DND-41 (cell line): ENCODE data around the gene EIF2S2.

ENCODE experiments used
- EZH2 ChIP-seq: IDR thresholded peaks from 3 replicates; pipeline ENCODE4 v1.6.1; 2012; ENCODE audit warnings: borderline replicate concordance, low read depth, mild to moderate bottlenecking, moderate library complexity, low read length, inconsistent platforms; ENCODE audit not compliant: severe bottlenecking
- TF ChIP-seq, protein P1 (sequence below): IDR thresholded peaks from 2 replicates; pipeline ENCODE4 v1.5.1; 2012; ENCODE audit warnings: borderline replicate concordance, low read length, moderate library complexity, mild to moderate bottlenecking; ENCODE audit not compliant: poor library complexity, severe bottlenecking; ENCODE audit errors: extremely low read depth

DNA sequence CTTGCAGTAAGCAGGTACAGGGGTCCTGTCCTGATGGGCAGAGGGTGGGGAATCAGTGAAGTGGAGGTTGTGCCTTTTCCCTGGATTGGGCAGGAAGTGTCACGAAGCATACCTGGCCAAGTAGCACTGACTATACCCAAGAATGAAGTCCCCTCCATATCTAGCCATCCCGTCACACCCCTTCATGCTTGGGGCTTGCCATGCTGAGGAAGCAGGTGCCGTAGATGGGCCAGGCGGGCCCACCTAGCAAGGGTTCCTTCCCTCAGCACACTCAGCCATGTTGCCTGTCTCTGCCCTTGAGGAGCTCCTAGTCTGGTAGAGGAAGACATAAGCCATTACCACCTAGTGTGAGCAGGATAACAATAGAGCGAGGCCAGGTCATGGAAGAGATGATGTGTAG, 33.5 kb downstream of the EIF2S2 start:
- TF ChIP-seq, protein P1, sequence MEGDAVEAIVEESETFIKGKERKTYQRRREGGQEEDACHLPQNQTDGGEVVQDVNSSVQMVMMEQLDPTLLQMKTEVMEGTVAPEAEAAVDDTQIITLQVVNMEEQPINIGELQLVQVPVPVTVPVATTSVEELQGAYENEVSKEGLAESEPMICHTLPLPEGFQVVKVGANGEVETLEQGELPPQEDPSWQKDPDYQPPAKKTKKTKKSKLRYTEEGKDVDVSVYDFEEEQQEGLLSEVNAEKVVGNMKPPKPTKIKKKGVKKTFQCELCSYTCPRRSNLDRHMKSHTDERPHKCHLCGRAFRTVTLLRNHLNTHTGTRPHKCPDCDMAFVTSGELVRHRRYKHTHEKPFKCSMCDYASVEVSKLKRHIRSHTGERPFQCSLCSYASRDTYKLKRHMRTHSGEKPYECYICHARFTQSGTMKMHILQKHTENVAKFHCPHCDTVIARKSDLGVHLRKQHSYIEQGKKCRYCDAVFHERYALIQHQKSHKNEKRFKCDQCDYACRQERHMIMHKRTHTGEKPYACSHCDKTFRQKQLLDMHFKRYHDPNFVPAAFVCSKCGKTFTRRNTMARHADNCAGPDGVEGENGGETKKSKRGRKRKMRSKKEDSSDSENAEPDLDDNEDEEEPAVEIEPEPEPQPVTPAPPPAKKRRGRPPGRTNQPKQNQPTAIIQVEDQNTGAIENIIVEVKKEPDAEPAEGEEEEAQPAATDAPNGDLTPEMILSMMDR: no peak
- no peak for TF ChIP-seq EZH2
